ENCODE measurements around the gene PIWIL4.
A peak's percentile ranks its signal among the peaks of the same experiment; 100 is the strongest.

The PIWIL4 gene

GRCh38 chr11:94632356-94632755 lies 65.2 kb downstream of the PIWIL4 start:
- TF ChIP-seq GATA2 (IDR thresholded peaks at IDR 0.05; ENCODE audit: low read depth, low read length) = no peak
- no peak for TF ChIP-seq GATA3 (IDR thresholded peaks at IDR 0.05; ENCODE audit: low read depth, low read length)

GRCh38 chr11:94635072-94635471 lies 67.9 kb downstream of the PIWIL4 start:
- no peak for TF ChIP-seq GATA2 (IDR thresholded peaks at IDR 0.05; ENCODE audit: low read depth, low read length)
- no peak for TF ChIP-seq GATA3 (IDR thresholded peaks at IDR 0.05; ENCODE audit: low read depth, low read length)

GRCh38 chr11:94636388-94636949 lies 69.3 kb downstream of the PIWIL4 start:
- no peak for TF ChIP-seq GATA3 (IDR thresholded peaks at IDR 0.05; ENCODE audit: low read depth, low read length)
- TF ChIP-seq GATA2 (IDR thresholded peaks at IDR 0.05; ENCODE audit: low read depth, low read length) = peak; percentile 32; the same call in 1 of the 2 replicates

- TF ChIP-seq GATA2 (IDR thresholded peaks at IDR 0.05; ENCODE audit: low read depth, low read length) = no peak
- TF ChIP-seq GATA3 (IDR thresholded peaks at IDR 0.05; ENCODE audit: low read depth, low read length) = no peak
Observed at GRCh38 chr11:94638301-94638901, 71.2 kb downstream of the PIWIL4 start.

- TF ChIP-seq GATA2 (IDR thresholded peaks at IDR 0.05; ENCODE audit: low read depth, low read length) = no peak
- no peak for TF ChIP-seq GATA3 (IDR thresholded peaks at IDR 0.05; ENCODE audit: low read depth, low read length)
Observed at GRCh38 chr11:94638902-94639373, 71.8 kb downstream of the PIWIL4 start.

GRCh38 chr11:94639901-94640721 lies 72.9 kb downstream of the PIWIL4 start:
- TF ChIP-seq GATA3 (IDR thresholded peaks at IDR 0.05; ENCODE audit: low read depth, low read length) (no peak), GATA2 (IDR thresholded peaks at IDR 0.05; ENCODE audit: low read depth, low read length) (no peak)

GRCh38 chr11:94641167-94641761 lies 74.1 kb downstream of the PIWIL4 start:
- no peak for TF ChIP-seq GATA2 (IDR thresholded peaks at IDR 0.05; ENCODE audit: low read depth, low read length)
- TF ChIP-seq GATA3 (IDR thresholded peaks at IDR 0.05; ENCODE audit: low read depth, low read length) = no peak

GRCh38 chr11:94647926-94648325 lies 80.8 kb downstream of the PIWIL4 start:
- no peak for TF ChIP-seq GATA2 (IDR thresholded peaks at IDR 0.05; ENCODE audit: low read depth, low read length)
- no peak for TF ChIP-seq GATA3 (IDR thresholded peaks at IDR 0.05; ENCODE audit: low read depth, low read length)

- TF ChIP-seq GATA3 (IDR thresholded peaks at IDR 0.05; ENCODE audit: low read depth, low read length) (no peak), GATA2 (IDR thresholded peaks at IDR 0.05; ENCODE audit: low read depth, low read length) (no peak)
Observed at GRCh38 chr11:94648789-94649188, 81.6 kb downstream of the PIWIL4 start.

- TF ChIP-seq GATA2 (IDR thresholded peaks at IDR 0.05; ENCODE audit: low read depth, low read length) (peak; percentile 91), GATA3 (IDR thresholded peaks at IDR 0.05; ENCODE audit: low read depth, low read length) (peak; percentile 71)
Observed at GRCh38 chr11:94649254-94649653, 82.1 kb downstream of the PIWIL4 start.

- TF ChIP-seq GATA2 (IDR thresholded peaks at IDR 0.05; ENCODE audit: low read depth, low read length) (no peak), GATA3 (IDR thresholded peaks at IDR 0.05; ENCODE audit: low read depth, low read length) (no peak)
Observed at GRCh38 chr11:94649964-94650623, 82.9 kb downstream of the PIWIL4 start.

- TF ChIP-seq GATA3 (IDR thresholded peaks at IDR 0.05; ENCODE audit: low read depth, low read length) (no peak), GATA2 (IDR thresholded peaks at IDR 0.05; ENCODE audit: low read depth, low read length) (no peak)
Observed at GRCh38 chr11:94650756-94651155, 83.6 kb downstream of the PIWIL4 start.

- TF ChIP-seq GATA2 (IDR thresholded peaks at IDR 0.05; ENCODE audit: low read depth, low read length) (no peak), GATA3 (IDR thresholded peaks at IDR 0.05; ENCODE audit: low read depth, low read length) (no peak)
Observed at GRCh38 chr11:94652735-94653284, 85.6 kb downstream of the PIWIL4 start.

Measured in SH-SY5Y (cell line).